ENCODE data around the gene CNTNAP2.

CNTNAP2 gene

GRCh38 chr7:148223160-148223559 is 2106.6 kb downstream of the CNTNAP2 start:
- no peaks in the 10 kb centered on the region for H3K4me1 ChIP-seq (ENCODE audit: control insufficient read depth, insufficient read depth, low read length, unreplicated experiment)
- no peak overlapping the region for H2AFZ ChIP-seq (ENCODE audit: low read length, unreplicated experiment)
- H3K79me2 ChIP-seq (ENCODE audit: control insufficient read depth, insufficient read depth, low read length, unreplicated experiment): no peaks in the 10 kb centered on the region
- no peaks in the 10 kb centered on the region for H3K27me3 ChIP-seq (ENCODE audit: insufficient read depth, low read length)
- no peaks in the 10 kb centered on the region for H3K36me3 ChIP-seq (ENCODE audit: insufficient read depth, low read length)
- no peak overlapping the region for H3K27ac ChIP-seq (ENCODE audit: low read depth, low read length)
- H3K4me3 ChIP-seq (ENCODE audit: low read depth, low read length): no peak overlapping the region

GRCh38 chr7:148223738-148224137 is 2107.1 kb downstream of the CNTNAP2 start:
- Histone ChIP-seq H3K79me2 (ENCODE audit: control insufficient read depth, insufficient read depth, low read length, unreplicated experiment) (no peaks in the 10 kb centered on the region), H3K4me1 (ENCODE audit: control insufficient read depth, insufficient read depth, low read length, unreplicated experiment) (no peaks in the 10 kb centered on the region), H3K27ac (ENCODE audit: low read depth, low read length) (no peak overlapping the region), H3K27me3 (ENCODE audit: insufficient read depth, low read length) (no peaks in the 10 kb centered on the region), H2AFZ (ENCODE audit: low read length, unreplicated experiment) (no peak overlapping the region), H3K36me3 (ENCODE audit: insufficient read depth, low read length) (no peaks in the 10 kb centered on the region), H3K4me3 (ENCODE audit: low read depth, low read length) (no peak overlapping the region)

GRCh38 chr7:148230296-148230695 is 2113.7 kb downstream of the CNTNAP2 start:
- Histone ChIP-seq H3K27ac (ENCODE audit: low read depth, low read length) (no peak overlapping the region), H2AFZ (ENCODE audit: low read length, unreplicated experiment) (no peak overlapping the region), H3K4me3 (ENCODE audit: low read depth, low read length) (no peak overlapping the region), H3K4me1 (ENCODE audit: control insufficient read depth, insufficient read depth, low read length, unreplicated experiment) (no peaks in the 10 kb centered on the region), H3K27me3 (ENCODE audit: insufficient read depth, low read length) (no peaks in the 10 kb centered on the region), H3K36me3 (ENCODE audit: insufficient read depth, low read length) (no peaks in the 10 kb centered on the region), H3K79me2 (ENCODE audit: control insufficient read depth, insufficient read depth, low read length, unreplicated experiment) (no peaks in the 10 kb centered on the region)

GRCh38 chr7:148230883-148231282 is 2114.3 kb downstream of the CNTNAP2 start:
- Histone ChIP-seq H3K27ac (ENCODE audit: low read depth, low read length) (no peak overlapping the region), H2AFZ (ENCODE audit: low read length, unreplicated experiment) (no peak overlapping the region), H3K36me3 (ENCODE audit: insufficient read depth, low read length) (no peaks in the 10 kb centered on the region), H3K4me1 (ENCODE audit: control insufficient read depth, insufficient read depth, low read length, unreplicated experiment) (no peaks in the 10 kb centered on the region), H3K4me3 (ENCODE audit: low read depth, low read length) (no peak overlapping the region), H3K79me2 (ENCODE audit: control insufficient read depth, insufficient read depth, low read length, unreplicated experiment) (no peaks in the 10 kb centered on the region), H3K27me3 (ENCODE audit: insufficient read depth, low read length) (no peaks in the 10 kb centered on the region)

GRCh38 chr7:148232784-148233183 is 2116.2 kb downstream of the CNTNAP2 start:
- H3K36me3 ChIP-seq (ENCODE audit: insufficient read depth, low read length): no peaks in the 10 kb centered on the region
- H3K4me3 ChIP-seq (ENCODE audit: low read depth, low read length): no peak overlapping the region
- H3K79me2 ChIP-seq (ENCODE audit: control insufficient read depth, insufficient read depth, low read length, unreplicated experiment): no peaks in the 10 kb centered on the region
- H3K27me3 ChIP-seq (ENCODE audit: insufficient read depth, low read length): no peaks in the 10 kb centered on the region
- H2AFZ ChIP-seq (ENCODE audit: low read length, unreplicated experiment): no peak overlapping the region
- H3K4me1 ChIP-seq (ENCODE audit: control insufficient read depth, insufficient read depth, low read length, unreplicated experiment): no peaks in the 10 kb centered on the region
- no peak overlapping the region for H3K27ac ChIP-seq (ENCODE audit: low read depth, low read length)

GRCh38 chr7:148234715-148235114 is 2118.1 kb downstream of the CNTNAP2 start:
- Histone ChIP-seq H3K4me1 (ENCODE audit: control insufficient read depth, insufficient read depth, low read length, unreplicated experiment) (no peaks in the 10 kb centered on the region), H3K27me3 (ENCODE audit: insufficient read depth, low read length) (no peaks in the 10 kb centered on the region), H2AFZ (ENCODE audit: low read length, unreplicated experiment) (no peak overlapping the region), H3K27ac (ENCODE audit: low read depth, low read length) (no peak overlapping the region), H3K79me2 (ENCODE audit: control insufficient read depth, insufficient read depth, low read length, unreplicated experiment) (no peaks in the 10 kb centered on the region), H3K4me3 (ENCODE audit: low read depth, low read length) (no peak overlapping the region), H3K36me3 (ENCODE audit: insufficient read depth, low read length) (no peaks in the 10 kb centered on the region)

- 0 out of 2 replicates have a peak, but pooled peaks cover 4% of the 10 kb centered on the region for H3K27me3 ChIP-seq (ENCODE audit: insufficient read depth, low read length)
- no peaks in the 10 kb centered on the region for H3K4me1 ChIP-seq (ENCODE audit: control insufficient read depth, insufficient read depth, low read length, unreplicated experiment)
- H3K36me3 ChIP-seq (ENCODE audit: insufficient read depth, low read length): no peaks in the 10 kb centered on the region
- no peak overlapping the region for H3K4me3 ChIP-seq (ENCODE audit: low read depth, low read length)
- H2AFZ ChIP-seq (ENCODE audit: low read length, unreplicated experiment): no peak overlapping the region
- no peak overlapping the region for H3K27ac ChIP-seq (ENCODE audit: low read depth, low read length)
- H3K79me2 ChIP-seq (ENCODE audit: control insufficient read depth, insufficient read depth, low read length, unreplicated experiment): no peaks in the 10 kb centered on the region
Observed at GRCh38 chr7:148238761-148239325, 2122.2 kb downstream of the CNTNAP2 start.

- Histone ChIP-seq H3K79me2 (ENCODE audit: control insufficient read depth, insufficient read depth, low read length, unreplicated experiment) (no peaks in the 10 kb centered on the region), H3K4me1 (ENCODE audit: control insufficient read depth, insufficient read depth, low read length, unreplicated experiment) (no peaks in the 10 kb centered on the region), H3K36me3 (ENCODE audit: insufficient read depth, low read length) (no peaks in the 10 kb centered on the region), H3K27me3 (ENCODE audit: insufficient read depth, low read length) (0 out of 2 replicates have a peak, but pooled peaks cover 4% of the 10 kb centered on the region), H3K4me3 (ENCODE audit: low read depth, low read length) (no peak overlapping the region), H2AFZ (ENCODE audit: low read length, unreplicated experiment) (no peak overlapping the region), H3K27ac (ENCODE audit: low read depth, low read length) (no peak overlapping the region)
Observed at GRCh38 chr7:148241700-148242293, 2125.2 kb downstream of the CNTNAP2 start.

- Histone ChIP-seq H2AFZ (ENCODE audit: low read length, unreplicated experiment) (no peak overlapping the region), H3K27me3 (ENCODE audit: insufficient read depth, low read length) (0 out of 2 replicates have a peak, but pooled peaks cover 4% of the 10 kb centered on the region), H3K79me2 (ENCODE audit: control insufficient read depth, insufficient read depth, low read length, unreplicated experiment) (no peaks in the 10 kb centered on the region), H3K4me1 (ENCODE audit: control insufficient read depth, insufficient read depth, low read length, unreplicated experiment) (no peaks in the 10 kb centered on the region), H3K27ac (ENCODE audit: low read depth, low read length) (no peak overlapping the region), H3K4me3 (ENCODE audit: low read depth, low read length) (peak overlapping the region; percentile 23), H3K36me3 (ENCODE audit: insufficient read depth, low read length) (no peaks in the 10 kb centered on the region)
Observed at GRCh38 chr7:148242294-148242821, 2125.8 kb downstream of the CNTNAP2 start.

GRCh38 chr7:148245381-148245780 is 2128.8 kb downstream of the CNTNAP2 start:
- no peaks in the 10 kb centered on the region for H3K36me3 ChIP-seq (ENCODE audit: insufficient read depth, low read length)
- H3K4me1 ChIP-seq (ENCODE audit: control insufficient read depth, insufficient read depth, low read length, unreplicated experiment): no peaks in the 10 kb centered on the region
- H3K4me3 ChIP-seq (ENCODE audit: low read depth, low read length): no peak overlapping the region
- H2AFZ ChIP-seq (ENCODE audit: low read length, unreplicated experiment): no peak overlapping the region
- no peak overlapping the region for H3K27ac ChIP-seq (ENCODE audit: low read depth, low read length)
- H3K79me2 ChIP-seq (ENCODE audit: control insufficient read depth, insufficient read depth, low read length, unreplicated experiment): no peaks in the 10 kb centered on the region
- 0 out of 2 replicates have a peak, but pooled peaks cover 4% of the 10 kb centered on the region for H3K27me3 ChIP-seq (ENCODE audit: insufficient read depth, low read length)

- no peaks in the 10 kb centered on the region for H3K27me3 ChIP-seq (ENCODE audit: insufficient read depth, low read length)
Observed at GRCh38 chr7:148253629-148254028, 2137.0 kb downstream of the CNTNAP2 start.

More at GRCh38 chr7:148253629-148254028, 2137.0 kb downstream of the CNTNAP2 start:
- Histone ChIP-seq H2AFZ (ENCODE audit: low read length, unreplicated experiment) (no peak overlapping the region), H3K27ac (ENCODE audit: low read depth, low read length) (no peak overlapping the region), H3K36me3 (ENCODE audit: insufficient read depth, low read length) (no peaks in the 10 kb centered on the region), H3K4me1 (ENCODE audit: control insufficient read depth, insufficient read depth, low read length, unreplicated experiment) (no peaks in the 10 kb centered on the region), H3K4me3 (ENCODE audit: low read depth, low read length) (no peak overlapping the region), H3K79me2 (ENCODE audit: control insufficient read depth, insufficient read depth, low read length, unreplicated experiment) (no peaks in the 10 kb centered on the region)
